ENCODE measurements around the gene CHTOP.

DNA sequence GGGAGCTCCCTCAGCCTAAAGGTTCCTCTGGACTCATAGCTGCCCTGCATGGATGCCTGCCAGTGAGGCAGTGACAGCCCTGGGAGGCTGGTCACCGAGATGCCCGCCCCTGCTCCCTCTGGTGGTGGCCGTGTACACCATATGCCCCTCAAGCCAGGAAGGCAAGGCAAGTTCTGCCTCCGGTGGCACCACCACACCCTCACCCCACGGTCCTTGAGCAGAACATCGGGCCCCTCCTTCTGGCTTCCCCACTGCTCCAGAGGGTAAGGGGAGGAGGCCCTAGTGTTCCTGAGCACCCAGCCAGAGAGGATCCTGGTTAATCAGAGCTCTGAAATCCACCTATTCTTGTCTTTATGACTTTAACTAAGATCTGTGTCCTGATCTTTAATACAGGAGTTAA lies 16.2 kb upstream of the CHTOP start:
- TF ChIP-seq, protein P1, sequence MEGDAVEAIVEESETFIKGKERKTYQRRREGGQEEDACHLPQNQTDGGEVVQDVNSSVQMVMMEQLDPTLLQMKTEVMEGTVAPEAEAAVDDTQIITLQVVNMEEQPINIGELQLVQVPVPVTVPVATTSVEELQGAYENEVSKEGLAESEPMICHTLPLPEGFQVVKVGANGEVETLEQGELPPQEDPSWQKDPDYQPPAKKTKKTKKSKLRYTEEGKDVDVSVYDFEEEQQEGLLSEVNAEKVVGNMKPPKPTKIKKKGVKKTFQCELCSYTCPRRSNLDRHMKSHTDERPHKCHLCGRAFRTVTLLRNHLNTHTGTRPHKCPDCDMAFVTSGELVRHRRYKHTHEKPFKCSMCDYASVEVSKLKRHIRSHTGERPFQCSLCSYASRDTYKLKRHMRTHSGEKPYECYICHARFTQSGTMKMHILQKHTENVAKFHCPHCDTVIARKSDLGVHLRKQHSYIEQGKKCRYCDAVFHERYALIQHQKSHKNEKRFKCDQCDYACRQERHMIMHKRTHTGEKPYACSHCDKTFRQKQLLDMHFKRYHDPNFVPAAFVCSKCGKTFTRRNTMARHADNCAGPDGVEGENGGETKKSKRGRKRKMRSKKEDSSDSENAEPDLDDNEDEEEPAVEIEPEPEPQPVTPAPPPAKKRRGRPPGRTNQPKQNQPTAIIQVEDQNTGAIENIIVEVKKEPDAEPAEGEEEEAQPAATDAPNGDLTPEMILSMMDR (conservative IDR thresholded peaks at IDR 0.05): no peak
- no peak for TF ChIP-seq EZH2 (IDR thresholded peaks at IDR 0.05; ENCODE audit: low read depth)

Measured in PC-9 (cell line).